Measurements from ENCODE around the gene DIDO1. TPM values are rescaled to one million over a fixed set of nuclear protein-coding genes. Genes with fewer than 3 reads are reported as not detected.

The DIDO1 gene
- polyA plus RNA-seq, 1 of the 3 experiments (the other 2 are of a cell fraction) = 14.7 TPM

DNA sequence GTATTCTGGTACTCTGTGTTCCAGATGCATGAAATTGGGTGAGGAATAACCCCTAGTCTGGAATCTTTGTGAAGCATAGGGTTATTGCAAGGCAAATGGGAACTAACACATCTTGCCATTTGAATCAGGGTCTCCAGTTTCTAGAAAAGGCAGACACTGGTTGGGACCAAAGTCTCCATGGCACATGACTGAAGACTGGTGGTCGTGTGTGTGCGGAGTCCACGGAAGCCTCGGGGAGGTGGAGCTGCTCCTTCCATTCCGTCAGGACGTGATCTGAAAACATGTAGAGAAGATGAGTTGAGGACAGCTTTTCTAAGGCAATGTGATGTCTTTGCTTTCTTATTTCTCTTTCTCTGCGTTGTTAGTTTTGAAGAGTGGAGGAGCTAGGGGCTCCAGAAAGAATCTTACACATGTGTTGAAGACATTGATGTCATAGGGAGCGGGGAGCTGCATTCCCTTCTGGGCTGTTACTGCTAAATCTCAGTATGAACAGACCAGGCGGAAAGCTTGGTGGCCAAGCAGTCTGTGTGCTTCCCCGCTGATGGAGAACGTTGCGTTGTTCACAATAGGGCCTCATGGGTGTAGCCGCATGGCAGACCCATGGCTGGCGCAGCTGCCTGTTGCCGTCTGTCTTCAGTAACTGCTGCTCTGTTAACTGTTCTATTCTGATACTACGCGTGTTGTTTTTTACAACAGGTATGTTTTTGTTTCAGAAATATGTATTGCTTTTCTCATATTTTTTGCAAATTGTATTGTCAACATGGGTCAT lies 21.4 kb upstream of the DIDO1 start:
- POLR2A ChIA-PET = no interaction called here
- CTCF ChIA-PET = interaction anchor here (0.9 to 1.7 kb wide), 3 partner anchors 17 to 109 kb away, joined by 3 to 5 read pairs (median 3); no protein-coding TSS in a partner anchor
- Histone ChIP-seq H3K27me3 (ENCODE audit: insufficient read depth) (no peaks in the 10 kb centered on the region), H2AFZ (ENCODE audit: low read depth) (no peak overlapping the region), H3F3A (replicated peaks; ENCODE audit: insufficient read depth) (no peaks in the 10 kb centered on the region), H3K9me3 (no peaks in the 10 kb centered on the region), H3K79me2 (ENCODE audit: insufficient read depth) (peaks cover 16% of the 10 kb centered on the region; the same call in 1 of the 2 replicates), H3K4me2 (no peak overlapping the region), H3K4me1 (ENCODE audit: control insufficient read depth in 1 of 2, insufficient read depth in 2 of 2, low read depth in 1 of 2, low read length in 1 of 2) (peaks cover 0 to 16% of the 10 kb centered on the region in 2 experiments; a peak in 2 of 4 replicates), H3K9me2 (no peaks in the 10 kb centered on the region), H3K36me3 (replicated peaks in 1 of 2; ENCODE audit: control insufficient read depth in 1 of 2, insufficient read depth in 2 of 2, low read length in 1 of 2) (peaks cover 51 to 69% of the 10 kb centered on the region in 2 experiments), H3K9ac (no peak overlapping the region), H3K27ac (ENCODE audit: low read depth in 2 of 2, low read length in 1 of 2) (no peak overlapping the region), H3K4me3 (ENCODE audit: low read depth in 2 of 2, low read length in 1 of 2) (no peak overlapping the region), H4K20me1 (ENCODE audit: insufficient read depth) (no peaks in the 10 kb centered on the region)
- no peak for DNase-seq
- TF ChIP-seq FOXJ3 (CRISPR knock-in tag; IDR thresholded peaks at IDR 0.05) (no peak), SMC3 (IDR thresholded peaks at IDR 0.05; ENCODE audit: low read depth, low read length) (no peak), FOXM1 (IDR thresholded peaks at IDR 0.05; ENCODE audit: low read depth) (no peak), NFIC (IDR thresholded peaks at IDR 0.05; ENCODE audit: borderline replicate concordance) (no peak), GABPA (IDR thresholded peaks at IDR 0.05; ENCODE audit: low read depth) (no peak)
- 96% methylated on average over 17 of the region's 17 CpGs for WGBS (ENCODE audit: low lambda C conversion rate)

DNA sequence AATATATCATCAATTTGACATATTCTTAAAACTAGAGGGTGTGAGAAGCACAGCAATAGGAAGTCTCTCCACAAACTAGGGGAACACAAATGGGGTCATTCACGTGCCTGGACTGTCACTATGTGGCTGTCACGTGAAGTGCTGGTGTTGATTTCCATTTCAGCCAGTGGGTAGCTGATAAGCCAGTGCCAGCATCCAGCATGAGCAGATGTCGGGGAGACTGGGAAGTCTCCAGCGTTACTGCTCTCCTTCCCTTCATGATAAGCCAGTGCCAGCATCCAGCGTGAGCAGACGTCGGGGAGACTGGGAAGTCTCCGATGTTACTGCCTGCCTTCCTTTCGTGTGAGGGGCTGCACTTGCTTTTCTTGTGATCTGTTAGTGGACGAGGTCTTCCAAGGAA lies 20.6 kb upstream of the DIDO1 start:
- Histone ChIP-seq H3K27me3 (ENCODE audit: insufficient read depth) (no peaks in the 10 kb centered on the region), H3K4me1 (ENCODE audit: control insufficient read depth in 1 of 2, insufficient read depth in 2 of 2, low read depth in 1 of 2, low read length in 1 of 2) (peaks cover 0 to 16% of the 10 kb centered on the region in 2 experiments; a peak in 2 of 4 replicates), H3K79me2 (ENCODE audit: insufficient read depth) (peaks cover 24% of the 10 kb centered on the region), H2AFZ (ENCODE audit: low read depth) (no peak overlapping the region), H3K36me3 (replicated peaks in 1 of 2; ENCODE audit: control insufficient read depth in 1 of 2, insufficient read depth in 2 of 2, low read length in 1 of 2) (peaks cover 51 to 73% of the 10 kb centered on the region in 2 experiments), H3K4me3 (ENCODE audit: low read depth in 2 of 2, low read length in 1 of 2) (no peak overlapping the region), H3K4me2 (no peak overlapping the region), H3F3A (replicated peaks; ENCODE audit: insufficient read depth) (no peaks in the 10 kb centered on the region), H3K9ac (no peak overlapping the region), H3K9me3 (no peaks in the 10 kb centered on the region), H4K20me1 (ENCODE audit: insufficient read depth) (peaks cover 5% of the 10 kb centered on the region; the same call in 1 of the 2 replicates), H3K9me2 (no peaks in the 10 kb centered on the region), H3K27ac (ENCODE audit: low read depth in 2 of 2, low read length in 1 of 2) (no peak overlapping the region; a peak in 1 of 4 replicates)
- 64% methylated on average over 10 of the region's 10 CpGs for WGBS (ENCODE audit: low lambda C conversion rate)
- DNase-seq = peak; percentile 79
- TF ChIP-seq TCF12 (IDR thresholded peaks at IDR 0.05) (no peak), SMC3 (IDR thresholded peaks at IDR 0.05; ENCODE audit: low read depth, low read length) (no peak), MEF2A (IDR thresholded peaks at IDR 0.05; ENCODE audit: borderline replicate concordance, low read depth) (no peak), EP300 (IDR thresholded peaks at IDR 0.05; ENCODE audit: borderline replicate concordance in 1 of 2, low read depth in 1 of 2, low read length in 1 of 2) (peak in 1 of 2 experiments; percentile 59; a peak in 2 of 4 replicates), POLR2AphosphoS5 (IDR thresholded peaks at IDR 0.05; ENCODE audit: low read depth, low read length) (no peak), FOXJ3 (CRISPR knock-in tag; IDR thresholded peaks at IDR 0.05) (no peak), MXI1 (IDR thresholded peaks at IDR 0.05; ENCODE audit: low read depth, low read length) (peak; percentile 98), GATA2 (CRISPR knock-in tag; IDR thresholded peaks at IDR 0.05) (peak; percentile 75), CHD2 (IDR thresholded peaks at IDR 0.05; ENCODE audit: low read length, partially characterized antibody) (peak; percentile 68), RCOR1 (IDR thresholded peaks at IDR 0.05; ENCODE audit: low read length) (peak; percentile 93), NFIC (IDR thresholded peaks at IDR 0.05; ENCODE audit: borderline replicate concordance) (no peak), SIN3A (IDR thresholded peaks at IDR 0.05; ENCODE audit: borderline replicate concordance, low read depth, low read length) (no peak), RAD21 (IDR thresholded peaks at IDR 0.05; ENCODE audit: low read length) (peak; percentile 54)
- TF ChIP-seq, protein P1, sequence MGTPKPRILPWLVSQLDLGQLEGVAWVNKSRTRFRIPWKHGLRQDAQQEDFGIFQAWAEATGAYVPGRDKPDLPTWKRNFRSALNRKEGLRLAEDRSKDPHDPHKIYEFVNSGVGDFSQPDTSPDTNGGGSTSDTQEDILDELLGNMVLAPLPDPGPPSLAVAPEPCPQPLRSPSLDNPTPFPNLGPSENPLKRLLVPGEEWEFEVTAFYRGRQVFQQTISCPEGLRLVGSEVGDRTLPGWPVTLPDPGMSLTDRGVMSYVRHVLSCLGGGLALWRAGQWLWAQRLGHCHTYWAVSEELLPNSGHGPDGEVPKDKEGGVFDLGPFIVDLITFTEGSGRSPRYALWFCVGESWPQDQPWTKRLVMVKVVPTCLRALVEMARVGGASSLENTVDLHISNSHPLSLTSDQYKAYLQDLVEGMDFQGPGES (IDR thresholded peaks at IDR 0.05; ENCODE audit: low read depth, low read length) = no peak
- TF ChIP-seq, protein P2, sequence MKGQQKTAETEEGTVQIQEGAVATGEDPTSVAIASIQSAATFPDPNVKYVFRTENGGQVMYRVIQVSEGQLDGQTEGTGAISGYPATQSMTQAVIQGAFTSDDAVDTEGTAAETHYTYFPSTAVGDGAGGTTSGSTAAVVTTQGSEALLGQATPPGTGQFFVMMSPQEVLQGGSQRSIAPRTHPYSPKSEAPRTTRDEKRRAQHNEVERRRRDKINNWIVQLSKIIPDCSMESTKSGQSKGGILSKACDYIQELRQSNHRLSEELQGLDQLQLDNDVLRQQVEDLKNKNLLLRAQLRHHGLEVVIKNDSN (IDR thresholded peaks at IDR 0.05; ENCODE audit: borderline replicate concordance, low read depth) = no peak
- TF ChIP-seq, protein P3, sequence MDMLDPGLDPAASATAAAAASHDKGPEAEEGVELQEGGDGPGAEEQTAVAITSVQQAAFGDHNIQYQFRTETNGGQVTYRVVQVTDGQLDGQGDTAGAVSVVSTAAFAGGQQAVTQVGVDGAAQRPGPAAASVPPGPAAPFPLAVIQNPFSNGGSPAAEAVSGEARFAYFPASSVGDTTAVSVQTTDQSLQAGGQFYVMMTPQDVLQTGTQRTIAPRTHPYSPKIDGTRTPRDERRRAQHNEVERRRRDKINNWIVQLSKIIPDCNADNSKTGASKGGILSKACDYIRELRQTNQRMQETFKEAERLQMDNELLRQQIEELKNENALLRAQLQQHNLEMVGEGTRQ (IDR thresholded peaks at IDR 0.05; ENCODE audit: borderline replicate concordance, low read depth, low read length) = peak; percentile 40; the same call in 1 of the 2 replicates
- ChIA-PET POLR2A (interaction anchor here (1.2 kb wide), 1 partner anchor 9 kb away, joined by 3 read pairs; the partner anchor contains the start of gene GID8), CTCF (interaction anchor here (0.9 to 1.7 kb wide), 3 partner anchors 17 to 62 kb away, joined by 3 to 5 read pairs (median 5); no protein-coding TSS in a partner anchor)
